Dedifferentiated amniotic fluid mesenchymal stem cell (primary cell): ENCODE measurements around the gene RAB26.
"Not testable (repeated sequence)": the region's sequence is repeated elsewhere in the genome, so short reads cannot be mapped to it uniquely, and the experiment has no call there.

Experiments used
- DNase-seq: peaks from one replicate; pipeline ENCODE4 v3.0.0-alpha.2; 2016; ENCODE audit errors: extremely low spot score

The RAB26 gene

GRCh38 chr16:2147981-2148671 lies at the start of gene RAB26:
Gene RAB26, plus strand, starts transcription at chr16:2148625. Its CDS starts 159 bp downstream, at chr16:2148784.
- no peak for DNase-seq

DNA sequence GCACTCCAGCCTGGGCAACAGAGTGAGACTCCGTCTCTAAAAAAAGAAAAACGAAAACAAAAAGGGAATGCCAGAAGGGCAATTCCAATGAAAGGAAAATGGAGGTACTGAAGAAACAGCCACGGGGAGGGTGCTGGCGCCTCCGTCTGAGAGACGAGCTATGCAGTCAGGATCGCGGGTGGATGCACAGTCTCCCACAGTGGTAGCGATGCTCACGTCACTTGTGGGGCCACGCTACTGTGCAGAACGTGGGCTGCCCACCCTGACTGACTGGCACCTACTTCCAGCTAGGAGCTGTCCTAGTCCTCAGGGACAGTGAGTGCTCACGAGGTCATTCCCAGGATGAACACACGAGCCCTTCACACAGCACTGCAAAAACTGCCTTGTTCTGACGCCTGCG lies 46.8 kb upstream of the RAB26 start:
- DNase-seq = not testable (repeated sequence)

DNA sequence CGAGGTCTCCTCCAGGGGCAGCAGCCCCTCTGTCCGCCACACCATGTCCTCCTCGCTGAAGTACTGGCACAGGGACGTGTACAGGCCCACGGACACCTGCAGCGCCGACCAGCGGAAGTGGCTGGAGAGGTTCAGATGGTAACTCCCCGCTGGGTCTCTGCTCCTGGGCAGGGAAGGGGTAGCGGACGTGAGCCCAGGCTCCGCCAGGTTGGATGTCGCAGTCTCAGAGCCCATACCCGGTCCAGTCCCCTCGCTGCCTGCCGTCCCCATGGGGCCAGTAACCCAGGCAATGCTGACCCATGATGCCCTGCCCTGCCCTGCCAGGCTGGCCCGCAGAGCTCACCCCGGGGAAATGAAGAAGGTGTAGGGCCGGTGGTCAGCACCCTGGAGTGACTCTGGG lies 46.0 kb upstream of the RAB26 start:
- no peak for DNase-seq

- not testable (repeated sequence) for DNase-seq
Observed at GRCh38 chr16:2104464-2104863, 44.0 kb upstream of the RAB26 start.

DNA sequence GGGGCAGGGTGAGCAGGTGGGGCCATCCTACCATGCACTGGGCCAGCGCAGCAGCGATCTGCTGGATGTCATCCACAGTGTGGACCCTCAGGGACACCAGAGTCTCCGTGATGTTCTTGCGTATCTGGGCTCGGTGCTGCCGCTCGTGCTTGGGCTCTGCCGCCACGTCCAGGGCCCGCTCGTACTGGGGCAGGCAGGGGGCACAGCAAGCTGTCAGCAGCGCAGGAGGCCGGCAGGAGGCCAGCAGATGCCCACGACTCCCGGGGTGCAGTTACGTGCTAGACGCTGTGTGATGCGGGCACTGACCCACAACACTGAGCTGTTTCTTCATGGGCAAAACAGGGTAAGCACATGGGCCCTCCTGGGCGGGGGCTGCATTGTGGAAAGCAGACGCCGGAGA lies 43.1 kb upstream of the RAB26 start:
- not testable (repeated sequence) for DNase-seq

DNA sequence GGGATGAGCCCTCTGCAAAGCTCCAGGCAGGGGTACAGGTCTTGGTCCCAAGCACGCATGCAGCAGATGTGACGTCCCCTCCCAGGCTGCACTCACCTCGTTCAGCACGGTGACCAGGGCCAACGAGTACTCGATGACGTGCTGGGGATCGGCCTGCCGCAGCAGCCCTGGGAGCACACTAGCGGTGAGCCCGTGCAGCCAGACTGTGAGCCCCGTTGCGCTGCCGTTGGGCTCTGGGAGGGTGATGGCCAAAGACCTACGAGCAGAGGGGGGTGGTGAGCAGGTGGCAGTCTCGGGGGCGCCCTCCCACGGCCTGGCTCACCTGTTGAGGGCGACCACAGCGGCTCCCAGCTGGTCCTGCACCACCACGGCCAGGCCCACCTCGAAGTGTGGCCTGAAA lies 42.7 kb upstream of the RAB26 start:
- DNase-seq = not testable (repeated sequence)

DNA sequence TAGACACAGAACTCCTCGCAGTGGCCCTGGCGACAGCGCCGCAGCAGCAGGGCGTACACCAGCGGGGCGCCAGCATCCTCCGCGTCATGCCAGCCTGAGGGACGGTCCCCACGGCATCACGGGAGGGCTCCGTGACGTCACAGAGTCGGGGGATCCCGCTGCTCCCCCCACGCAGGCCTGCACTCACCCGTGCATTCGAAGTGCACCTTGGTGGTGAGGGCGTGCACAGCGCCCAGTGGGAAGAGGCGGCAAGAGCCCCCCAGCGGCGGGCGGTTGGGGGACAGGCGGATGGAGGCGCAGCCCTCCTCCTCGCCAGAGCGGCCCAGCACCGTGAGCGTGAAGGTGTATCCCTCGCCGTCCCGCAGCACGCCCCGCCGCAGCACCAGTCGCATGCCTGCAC lies 42.2 kb upstream of the RAB26 start:
- not testable (repeated sequence) for DNase-seq

DNA sequence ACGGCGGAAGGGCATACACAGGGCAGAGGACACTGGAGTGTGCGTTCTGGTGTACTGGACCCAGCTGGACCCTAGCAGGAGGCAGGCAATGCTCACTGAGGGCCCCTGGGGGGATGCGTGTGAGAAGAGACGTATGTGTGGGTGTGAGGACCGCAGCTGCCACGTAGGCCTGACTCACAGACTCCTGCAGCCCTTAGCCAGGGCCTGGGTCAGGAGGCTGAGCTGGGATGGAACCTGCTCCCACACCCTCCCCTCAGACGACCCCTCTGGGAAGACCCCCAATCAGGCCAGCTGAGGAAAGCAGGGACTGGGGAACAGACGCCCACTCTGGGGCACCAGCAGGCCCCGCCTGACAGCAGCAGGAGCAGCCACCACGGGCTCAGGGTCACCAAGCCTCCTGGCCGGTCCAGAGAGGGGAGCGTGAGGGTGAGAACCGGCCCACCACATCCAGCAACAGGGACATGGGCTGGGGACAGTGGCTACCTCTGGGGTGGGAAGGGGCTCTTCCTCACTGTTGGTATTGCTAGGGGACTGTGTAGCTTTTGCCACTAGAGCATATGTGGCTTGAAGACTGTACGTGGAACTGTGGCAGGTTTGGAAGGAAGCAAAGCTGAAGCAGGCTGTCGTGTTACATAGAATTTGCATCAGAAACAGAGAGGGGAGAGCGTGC lies 41.2 kb upstream of the RAB26 start:
- not testable (repeated sequence) for DNase-seq

GRCh38 chr16:2107791-2108125 lies 40.7 kb upstream of the RAB26 start:
- DNase-seq = not testable (repeated sequence)

DNA sequence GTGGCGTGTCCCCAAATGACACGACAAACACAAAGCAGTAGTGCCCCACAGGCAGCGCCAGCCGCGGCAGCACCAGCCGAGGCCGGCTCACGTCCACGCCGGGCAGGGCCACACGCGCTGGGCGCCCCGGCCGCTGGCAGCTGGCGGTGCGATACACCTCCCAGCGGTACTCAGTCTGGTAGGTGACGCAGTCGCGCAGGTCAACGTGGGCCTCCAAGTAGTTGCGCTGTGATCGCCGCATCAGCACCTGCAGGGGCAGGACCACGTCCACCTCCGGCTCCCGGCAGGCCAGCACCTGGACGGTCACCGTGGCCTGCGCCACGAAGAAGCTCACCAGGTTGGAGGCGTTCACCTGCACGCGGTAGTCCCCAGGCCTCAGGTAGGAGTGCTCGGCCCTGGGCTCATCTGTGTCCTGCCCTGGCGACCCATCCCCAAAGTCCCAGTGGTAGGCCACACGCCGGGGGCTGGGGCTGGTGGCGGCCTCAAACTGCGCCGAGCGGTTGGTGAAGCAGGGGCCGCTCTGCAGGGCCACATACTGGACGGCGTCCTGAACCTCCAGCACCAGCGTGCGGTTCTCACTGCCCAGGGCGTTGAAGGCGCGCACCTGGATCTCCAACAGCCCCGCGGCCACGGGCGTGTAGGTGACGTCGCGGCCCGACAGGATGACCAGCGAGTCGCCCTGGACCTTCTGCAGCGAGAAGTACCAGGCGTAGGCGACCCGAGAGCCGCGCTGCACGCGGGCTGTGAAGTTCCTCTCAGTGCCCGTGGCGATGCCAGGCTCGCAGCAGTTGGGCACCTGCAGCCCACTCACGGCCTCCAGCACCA lies 39.8 kb upstream of the RAB26 start:
- DNase-seq = not testable (repeated sequence)

DNA sequence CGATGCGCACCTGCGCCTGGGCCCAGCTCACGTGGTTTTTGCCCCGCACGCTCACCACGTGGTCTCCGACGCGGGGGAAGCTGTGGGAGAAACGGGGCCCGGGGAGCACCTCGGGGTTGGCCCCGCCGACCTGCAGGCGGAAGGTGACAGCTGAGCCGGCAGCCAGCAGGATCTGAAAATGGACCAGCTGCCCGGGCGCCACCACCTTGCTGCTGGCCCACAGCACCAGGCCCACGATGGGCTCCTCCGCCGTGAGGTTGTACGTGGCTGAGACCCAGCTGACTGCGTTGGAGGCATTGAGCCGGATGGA lies 39.2 kb upstream of the RAB26 start:
- not testable (repeated sequence) for DNase-seq

DNA sequence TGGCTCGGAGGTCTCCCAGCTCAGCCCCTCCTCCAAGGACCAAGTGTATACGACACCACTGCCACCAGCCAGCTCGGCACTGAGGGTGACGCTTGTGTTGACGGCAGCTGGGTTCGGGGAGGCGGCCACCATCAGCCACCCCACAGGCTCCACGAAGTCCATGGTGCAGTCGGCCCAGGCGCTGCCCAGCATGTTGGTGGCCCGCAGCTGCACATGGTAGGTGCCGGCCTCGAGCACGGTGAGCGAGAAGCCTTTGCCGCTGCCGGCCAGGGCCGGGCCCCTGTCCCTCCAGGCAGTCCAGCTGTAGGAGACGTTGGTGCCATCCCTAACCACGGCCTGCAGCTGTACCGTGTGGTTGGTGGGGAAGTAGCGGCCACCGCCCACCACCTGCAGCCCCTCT lies 38.6 kb upstream of the RAB26 start:
- not testable (repeated sequence) for DNase-seq

DNA sequence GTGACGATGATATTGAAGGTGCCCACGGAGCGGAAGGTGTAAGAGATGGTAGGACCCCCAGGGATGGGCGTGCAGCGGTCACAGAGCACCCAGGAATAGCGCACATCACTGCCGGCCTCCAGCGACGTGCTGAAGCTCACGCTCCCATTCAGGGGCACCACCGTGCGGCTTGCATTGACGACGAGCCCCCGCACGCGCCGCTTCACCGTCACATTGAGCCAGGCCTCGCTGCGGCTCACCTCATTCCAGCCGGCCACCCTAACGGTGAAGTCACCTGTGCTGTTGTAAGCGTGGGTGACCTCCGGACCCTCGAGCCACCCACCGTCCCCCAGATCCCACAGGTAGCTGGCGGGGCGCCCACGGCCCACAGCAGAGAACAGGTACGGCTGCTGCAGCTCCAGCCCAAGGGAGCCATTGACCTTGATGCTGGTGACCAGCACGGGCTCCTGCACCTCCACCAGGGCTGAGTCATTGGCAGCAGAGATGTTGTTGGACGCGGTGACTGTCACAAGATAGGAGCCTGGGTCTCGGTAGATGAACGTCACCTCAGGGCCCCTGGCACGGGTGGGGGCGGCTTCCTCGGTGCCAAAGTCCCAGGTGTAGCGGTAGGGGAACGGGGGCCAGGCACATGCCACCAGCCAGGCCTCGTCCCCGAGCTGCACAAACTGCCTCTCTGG lies 38.0 kb upstream of the RAB26 start:
- not testable (repeated sequence) for DNase-seq

DNA sequence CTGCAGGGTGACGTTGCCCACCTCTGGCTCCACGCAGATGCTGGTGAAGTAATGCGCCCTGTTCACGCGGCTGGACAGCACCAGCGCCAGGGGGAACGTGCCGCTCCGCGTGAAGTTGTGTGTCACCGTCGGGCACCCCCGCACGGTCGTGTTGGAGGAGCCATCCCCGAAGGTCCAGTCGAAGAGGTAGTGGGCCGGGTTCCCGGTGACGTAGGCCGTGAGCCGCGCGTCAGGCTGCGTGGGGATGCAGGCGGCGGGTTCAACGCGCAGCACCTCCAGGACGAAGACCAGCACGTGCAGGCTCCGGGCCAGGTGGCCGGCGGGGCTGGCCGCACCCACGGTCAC lies 37.4 kb upstream of the RAB26 start:
- DNase-seq = not testable (repeated sequence)

- not testable (repeated sequence) for DNase-seq
Observed at GRCh38 chr16:2111412-2112335, 36.8 kb upstream of the RAB26 start.

DNA sequence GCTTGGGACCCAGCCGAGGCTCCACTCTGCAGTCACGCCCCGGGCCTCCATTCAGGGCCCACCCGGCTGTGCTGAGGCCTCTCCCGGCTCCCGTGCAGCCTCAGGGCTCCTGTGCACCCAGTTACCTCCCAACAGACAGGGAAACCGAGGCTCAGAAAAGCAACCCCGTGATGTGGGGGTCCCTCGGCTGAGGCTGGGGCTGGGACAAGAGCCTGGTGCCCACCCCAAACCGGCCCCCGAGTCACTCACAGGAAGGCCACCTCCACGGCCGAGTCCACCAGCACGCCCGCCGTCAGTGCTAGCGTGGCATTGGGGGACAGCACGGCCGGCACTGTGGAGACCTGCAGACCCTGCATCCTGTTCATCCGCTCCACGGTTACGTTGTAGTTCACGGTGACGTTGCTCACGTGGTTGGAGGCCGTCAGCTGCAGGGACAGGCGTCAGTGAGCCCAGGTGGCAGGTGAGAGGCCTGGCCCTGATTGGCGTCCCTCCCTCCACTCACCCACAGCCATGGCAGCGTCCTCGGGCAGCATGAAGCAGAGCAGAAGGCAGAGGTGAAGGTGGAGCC lies 35.8 kb upstream of the RAB26 start:
- DNase-seq = not testable (repeated sequence)

DNA sequence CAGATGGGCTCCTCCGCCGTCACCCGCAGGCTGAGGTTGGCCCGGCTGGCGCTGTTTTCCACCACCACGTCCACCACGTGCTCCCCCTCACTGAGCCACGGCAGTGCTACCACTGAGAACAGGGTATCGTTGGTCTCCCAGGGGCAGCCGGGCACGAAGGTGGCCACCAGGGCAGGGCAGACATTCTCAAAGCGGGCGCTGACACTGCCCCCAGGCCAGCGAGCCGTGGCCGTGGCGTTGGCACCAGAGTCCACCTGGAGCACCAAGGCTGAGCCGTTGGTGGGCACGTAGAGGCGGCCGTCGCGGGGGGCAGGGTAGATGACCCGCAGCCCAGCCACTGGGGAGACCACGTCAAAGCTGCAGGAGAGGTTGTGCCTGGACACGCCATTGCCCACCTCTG lies 34.2 kb upstream of the RAB26 start:
- DNase-seq = not testable (repeated sequence)

DNA sequence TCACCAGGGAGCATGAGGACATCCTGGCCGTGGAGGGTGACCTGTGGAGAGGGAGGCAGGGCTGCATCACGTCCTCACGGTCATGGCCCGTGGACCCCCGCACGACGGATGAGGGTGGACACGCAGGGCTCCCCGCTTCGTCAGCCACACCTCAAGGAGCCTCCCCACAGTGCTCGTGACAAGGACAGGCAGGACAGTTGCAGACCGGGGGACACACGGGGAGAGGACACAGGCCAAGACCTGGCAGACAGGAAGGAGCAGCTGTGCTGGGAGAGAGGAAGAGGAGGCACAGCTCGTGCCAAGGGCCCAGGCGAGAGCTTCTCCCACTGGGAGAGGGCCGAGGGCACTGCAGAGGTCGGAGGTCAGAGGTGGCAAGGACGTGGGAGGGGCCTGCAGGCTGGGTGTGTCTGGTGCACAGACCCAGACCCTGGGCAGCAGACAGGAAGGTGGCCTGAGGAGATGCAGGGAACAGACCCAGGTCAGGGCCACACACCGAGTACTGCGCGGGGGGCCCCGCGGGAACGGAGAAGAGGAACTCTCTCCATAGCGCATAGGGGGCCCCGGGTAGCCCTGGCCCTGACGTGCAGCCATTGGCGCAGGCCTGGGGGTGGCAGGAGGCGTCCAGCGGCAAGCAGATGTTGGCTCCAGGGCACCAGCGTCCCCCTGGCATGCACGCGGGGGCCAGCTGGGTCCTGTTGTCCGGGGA lies 33.4 kb upstream of the RAB26 start:
- DNase-seq = not testable (repeated sequence)

GRCh38 chr16:2115591-2115973 lies 32.8 kb upstream of the RAB26 start:
- no peak for DNase-seq

DNA sequence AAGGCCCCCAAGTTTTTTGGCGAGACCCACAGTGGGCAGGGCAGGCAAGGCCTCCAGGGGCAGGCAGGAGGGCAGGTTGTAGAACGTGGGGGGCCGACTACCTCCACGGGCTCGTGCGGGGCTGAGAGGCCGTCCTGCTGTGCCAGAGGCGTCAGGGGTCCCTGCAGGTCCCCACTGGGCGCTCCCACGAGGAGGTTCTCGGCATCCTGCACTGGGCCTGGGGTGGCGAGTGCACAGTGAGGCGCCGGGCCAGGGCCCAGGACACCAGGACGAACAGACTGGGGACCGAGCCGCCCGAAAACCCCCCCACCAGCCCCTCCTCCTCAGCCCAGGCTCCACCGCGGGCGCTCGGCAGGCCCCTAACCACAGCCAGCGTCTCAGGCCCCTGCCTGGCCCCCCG lies 32.0 kb upstream of the RAB26 start:
- not testable (repeated sequence) for DNase-seq
